ENCODE results near the gene CR1L. TPM values are rescaled to one million over a fixed set of nuclear protein-coding genes. Genes with fewer than 3 reads are reported as not detected.
"Not testable (repeated sequence)": the region's sequence is repeated elsewhere in the genome, so short reads cannot be mapped to it uniquely, and the experiment has no call there.

The CR1L gene
- total RNA-seq, 1 experiment from 2014 or later: not detected

GRCh38 chr1:207747627-207748492 lies 102.9 kb downstream of the CR1L start:
- Histone ChIP-seq H3K4me2 (peak overlapping the region; percentile 64), H3K27me3 (ENCODE audit: insufficient read depth, low read depth) (no peaks in the 10 kb centered on the region), H2AFZ (no peak overlapping the region), H3K4me3 (no peak overlapping the region), H4K20me1 (ENCODE audit: insufficient read depth) (peaks cover 1% of the 10 kb centered on the region; the same call in 1 of the 2 replicates), H3F3A (ENCODE audit: insufficient read depth, low read depth) (peaks cover 52% of the 10 kb centered on the region), H3K9me3 (ENCODE audit: insufficient read depth, low read depth) (no peaks in the 10 kb centered on the region), H3K79me2 (ENCODE audit: low read depth) (peaks cover 19% of the 10 kb centered on the region), H3K4me1 (replicated peaks; ENCODE audit: insufficient read depth) (peaks cover 69% of the 10 kb centered on the region), H3K27ac (peak overlapping the region; percentile 72), H3K9me2 (ENCODE audit: insufficient read depth) (no peaks in the 10 kb centered on the region), H3K36me3 (ENCODE audit: low read depth) (no peaks in the 10 kb centered on the region)
- intact Hi-C loops (cut with micrococcal nuclease; ENCODE audit: unreplicated experiment): no loop called here
- no peak for TF ChIP-seq EZH2 (IDR thresholded peaks at IDR 0.05; ENCODE audit: low read depth)
- no peak for TF ChIP-seq CTCF (conservative IDR thresholded peaks at IDR 0.05)
- ChIA-PET POLR2A (ENCODE audit: unreplicated experiment) (no interaction called here), CTCF (no interaction called here)
- no peak for DNase-seq
- BruUV-seq (replicated peaks): no TSS peak

GRCh38 chr1:207748737-207749528 lies 104.0 kb downstream of the CR1L start:
- Histone ChIP-seq H3K4me2 (peak overlapping the region; percentile 64), H3K4me3 (no peak overlapping the region), H3K4me1 (replicated peaks; ENCODE audit: insufficient read depth) (peaks cover 75% of the 10 kb centered on the region), H3K9me3 (ENCODE audit: insufficient read depth, low read depth) (no peaks in the 10 kb centered on the region), H3K79me2 (ENCODE audit: low read depth) (peaks cover 29% of the 10 kb centered on the region), H3K9me2 (ENCODE audit: insufficient read depth) (no peaks in the 10 kb centered on the region), H2AFZ (no peak overlapping the region), H3F3A (ENCODE audit: insufficient read depth, low read depth) (peaks cover 58% of the 10 kb centered on the region), H3K36me3 (ENCODE audit: low read depth) (no peaks in the 10 kb centered on the region), H3K27ac (peak overlapping the region; percentile 72), H3K27me3 (ENCODE audit: insufficient read depth, low read depth) (no peaks in the 10 kb centered on the region), H4K20me1 (ENCODE audit: insufficient read depth) (peaks cover 12% of the 10 kb centered on the region)
- POLR2A ChIA-PET (ENCODE audit: unreplicated experiment): no interaction called here
- CTCF ChIA-PET: no interaction called here
- intact Hi-C loops (cut with micrococcal nuclease; ENCODE audit: unreplicated experiment): no loop called here
- TF ChIP-seq CTCF (conservative IDR thresholded peaks at IDR 0.05) (no peak), EZH2 (IDR thresholded peaks at IDR 0.05; ENCODE audit: low read depth) (no peak)
- DNase-seq: peak; percentile 35 to 91
- BruUV-seq (replicated peaks): no TSS peak

- Histone ChIP-seq H3K4me1 (replicated peaks; ENCODE audit: insufficient read depth) (peaks cover 80% of the 10 kb centered on the region), H3K4me3 (peak overlapping the region; percentile 61), H3K9me3 (ENCODE audit: insufficient read depth, low read depth) (no peaks in the 10 kb centered on the region), H2AFZ (peak overlapping the region; percentile 79; the same call in 1 of the 2 replicates), H3F3A (ENCODE audit: insufficient read depth, low read depth) (peaks cover 63% of the 10 kb centered on the region), H3K9me2 (ENCODE audit: insufficient read depth) (no peaks in the 10 kb centered on the region), H3K27ac (peak overlapping the region; percentile 96), H3K79me2 (ENCODE audit: low read depth) (peaks cover 48% of the 10 kb centered on the region), H4K20me1 (ENCODE audit: insufficient read depth) (peaks cover 30% of the 10 kb centered on the region), H3K27me3 (ENCODE audit: insufficient read depth, low read depth) (no peaks in the 10 kb centered on the region), H3K36me3 (ENCODE audit: low read depth) (no peaks in the 10 kb centered on the region), H3K4me2 (peak overlapping the region; percentile 97)
- no TSS peak for BruUV-seq (replicated peaks)
- ChIA-PET POLR2A (ENCODE audit: unreplicated experiment) (interaction anchor here (0.6 to 0.7 kb wide), 2 partner anchors 72 to 422 kb away, joined by 3 read pairs; no protein-coding TSS in a partner anchor), CTCF (no interaction called here)
- intact Hi-C loops (cut with micrococcal nuclease; ENCODE audit: unreplicated experiment): loop anchor here (5.0 kb wide), 2 partner anchors 43 to 698 kb away; partner anchors contain the start of genes PFKFB2 and YOD1
- TF ChIP-seq EZH2 (IDR thresholded peaks at IDR 0.05; ENCODE audit: low read depth) (no peak), CTCF (conservative IDR thresholded peaks at IDR 0.05) (no peak)
- DNase-seq: peak in 1 of 2 experiments; percentile 91
These were observed 105.8 kb downstream of the CR1L start for GRCh38 chr1:207750631-207751305.

GRCh38 chr1:207751463-207751789 lies 106.5 kb downstream of the CR1L start:
- peak overlapping the region; percentile 96 for H3K27ac ChIP-seq
- intact Hi-C loops (cut with micrococcal nuclease; ENCODE audit: unreplicated experiment): loop anchor here (5.0 kb wide), 2 partner anchors 44 to 699 kb away; partner anchors contain the start of genes PFKFB2 and YOD1
- CTCF ChIA-PET: interaction anchor here (0.7 kb wide), 1 partner anchor 25 kb away, joined by 3 read pairs; no protein-coding TSS in a partner anchor

More at GRCh38 chr1:207751463-207751789, 106.5 kb downstream of the CR1L start:
- H3K4me2 ChIP-seq: peak overlapping the region; percentile 97
- not testable (repeated sequence) for H3K9me2 ChIP-seq (ENCODE audit: insufficient read depth); DNase-seq; H3K27me3 ChIP-seq (ENCODE audit: insufficient read depth, low read depth); H3K9me3 ChIP-seq (ENCODE audit: insufficient read depth, low read depth); H3K36me3 ChIP-seq (ENCODE audit: low read depth)
- H3K4me3 ChIP-seq: peak overlapping the region; percentile 61
- peaks cover 80% of the 10 kb centered on the region for H3K4me1 ChIP-seq (replicated peaks; ENCODE audit: insufficient read depth)
- H2AFZ ChIP-seq: peak overlapping the region; percentile 79
- H3F3A ChIP-seq (ENCODE audit: insufficient read depth, low read depth): peaks cover 66% of the 10 kb centered on the region
- H3K79me2 ChIP-seq (ENCODE audit: low read depth): peaks cover 54% of the 10 kb centered on the region
- H4K20me1 ChIP-seq (ENCODE audit: insufficient read depth): peaks cover 37% of the 10 kb centered on the region
- POLR2A ChIA-PET (ENCODE audit: unreplicated experiment): interaction anchor here (0.6 to 0.7 kb wide), 3 partner anchors 71 to 757 kb away, joined by 3 to 4 read pairs (median 3); no protein-coding TSS in a partner anchor
- TSS peak; percentile 93 for BruUV-seq (replicated peaks)

All from PC-9 (cell line).